UCSD-AML1 (cell line): Measurements from ENCODE around the gene DTNB.

Experiments used
- DNase-seq: peaks from one replicate; lab custom pipeline; 2025; ENCODE audit not compliant: unreplicated experiment; lab: John Stamatoyannopoulos, UW

DTNB gene

GRCh38 chr2:25473758-25474340 lies 199.5 kb downstream of the DTNB start:
- no peak for DNase-seq

DNA sequence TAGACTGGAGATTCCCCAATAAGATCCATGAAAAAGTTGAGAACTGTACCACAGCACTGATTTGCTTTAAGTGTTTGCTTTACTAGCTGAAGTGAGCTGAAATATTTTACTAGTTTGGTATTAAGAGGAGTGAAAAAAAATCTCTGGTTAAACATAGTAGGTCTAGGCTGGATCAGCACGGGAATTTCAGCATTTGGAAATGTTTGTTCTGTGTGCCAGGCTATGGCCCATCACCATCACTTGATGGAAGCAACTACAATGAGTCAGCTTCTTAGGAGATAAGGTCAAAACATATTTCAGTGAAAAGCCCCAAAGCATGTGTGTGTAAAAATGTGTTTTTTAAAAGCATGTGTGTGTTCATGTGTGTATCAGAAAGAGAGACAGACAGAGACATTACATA lies 200.2 kb downstream of the DTNB start:
- DNase-seq: no peak

DNA sequence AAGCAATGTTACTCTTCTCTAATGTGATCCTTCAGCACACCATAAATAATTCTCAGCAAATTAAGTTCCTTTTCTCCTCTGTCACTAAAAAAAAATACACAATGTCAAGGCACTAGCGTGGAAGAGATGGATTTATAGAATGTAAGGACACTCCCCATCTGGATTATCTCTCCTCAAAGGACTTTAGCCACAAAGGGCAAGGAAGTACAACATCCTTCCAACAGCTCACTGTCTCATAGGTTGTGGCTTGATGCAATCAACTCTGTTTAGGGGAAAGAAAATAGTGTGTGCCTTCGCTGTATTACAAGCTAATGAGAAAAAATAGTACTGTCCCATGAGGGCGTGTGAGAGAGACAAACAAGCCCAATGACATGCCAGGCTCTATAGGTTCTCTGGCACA lies 202.6 kb downstream of the DTNB start:
- no peak for DNase-seq

GRCh38 chr2:25467743-25468142 lies 205.6 kb downstream of the DTNB start:
- DNase-seq: no peak

DNA sequence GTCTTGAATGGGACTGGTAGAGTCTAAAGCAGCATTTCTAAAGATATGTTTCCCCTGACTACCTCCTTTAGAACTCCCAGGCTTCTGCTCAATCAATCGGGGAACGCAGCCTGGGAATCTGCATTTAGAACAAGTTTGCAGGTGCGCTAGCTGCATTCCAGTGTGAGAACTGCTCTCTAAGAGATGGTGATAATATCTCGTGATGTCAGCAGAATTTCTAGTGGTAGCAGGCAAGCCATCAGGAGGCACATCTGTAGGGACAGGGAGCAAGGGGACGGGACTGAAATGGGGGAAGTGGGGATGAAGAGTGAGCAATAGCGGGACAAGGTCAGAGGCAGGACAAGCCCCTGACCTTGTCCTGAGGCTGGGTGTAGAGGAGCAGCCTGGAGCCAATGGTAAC lies 211.4 kb downstream of the DTNB start:
- no peak for DNase-seq

GRCh38 chr2:25460261-25460905 lies 213.0 kb downstream of the DTNB start:
- no peak for DNase-seq

- DNase-seq: no peak
Measured at GRCh38 chr2:25454824-25455611, 218.4 kb downstream of the DTNB start.

DNA sequence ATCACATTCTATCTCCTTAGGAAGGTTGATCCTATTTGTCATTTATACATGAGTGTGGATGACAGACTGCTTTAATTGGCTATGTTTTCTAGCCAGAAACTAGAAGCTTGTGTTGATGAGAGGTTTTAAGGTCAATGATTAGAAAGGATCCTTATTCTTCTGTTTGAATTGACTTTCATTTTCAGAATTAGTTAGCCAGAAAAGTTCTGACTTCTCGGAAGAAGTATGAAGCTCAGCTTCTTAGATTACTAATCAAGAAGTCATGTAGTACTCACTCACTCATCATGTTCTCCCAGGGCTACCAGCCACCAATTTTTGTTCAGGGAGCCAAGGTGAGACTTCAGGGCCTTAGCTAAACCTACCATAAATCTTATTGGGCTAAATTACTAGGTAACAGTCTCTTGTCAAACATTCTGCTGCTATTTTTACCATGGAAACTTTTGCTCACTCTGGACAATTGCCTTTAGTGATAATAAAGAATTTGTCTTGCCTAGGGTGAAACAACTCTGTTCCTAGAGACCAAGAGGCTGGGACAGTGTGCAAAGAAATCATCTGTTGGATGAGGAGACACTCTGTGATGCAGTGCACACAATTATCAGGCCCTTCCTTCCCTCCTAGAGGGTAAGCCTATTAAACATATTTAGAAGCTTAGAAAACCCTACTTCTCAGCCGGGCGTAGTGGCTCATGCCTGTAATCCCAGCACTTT lies 220.0 kb downstream of the DTNB start:
- no peak for DNase-seq

GRCh38 chr2:25448808-25449207 lies 224.6 kb downstream of the DTNB start:
- no peak for DNase-seq

DNA sequence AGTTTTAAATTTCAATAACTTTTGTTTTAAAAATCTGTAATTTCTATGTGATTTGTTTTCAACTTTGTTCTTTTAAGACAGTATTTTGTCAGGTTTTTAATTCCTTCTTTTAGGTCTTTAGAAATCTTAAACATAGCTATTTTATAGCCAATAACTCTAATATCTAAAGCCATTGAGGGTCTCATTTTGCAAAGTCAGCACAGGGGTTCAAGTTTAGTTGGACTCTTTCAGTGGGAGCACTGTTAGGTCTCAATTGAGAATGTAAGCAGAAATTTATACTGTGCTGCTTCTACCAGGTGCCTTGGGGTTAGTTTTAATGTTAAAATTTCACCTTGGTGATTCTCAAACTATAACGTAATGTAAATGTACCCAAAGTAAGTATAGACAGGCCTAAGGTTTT lies 226.4 kb downstream of the DTNB start:
- no peak for DNase-seq

GRCh38 chr2:25446122-25446521 lies 227.3 kb downstream of the DTNB start:
- DNase-seq: no peak

GRCh38 chr2:25445464-25445863 lies 227.9 kb downstream of the DTNB start:
- DNase-seq: no peak

- DNase-seq: no peak
Measured at GRCh38 chr2:25444608-25445270, 228.6 kb downstream of the DTNB start.

DNA sequence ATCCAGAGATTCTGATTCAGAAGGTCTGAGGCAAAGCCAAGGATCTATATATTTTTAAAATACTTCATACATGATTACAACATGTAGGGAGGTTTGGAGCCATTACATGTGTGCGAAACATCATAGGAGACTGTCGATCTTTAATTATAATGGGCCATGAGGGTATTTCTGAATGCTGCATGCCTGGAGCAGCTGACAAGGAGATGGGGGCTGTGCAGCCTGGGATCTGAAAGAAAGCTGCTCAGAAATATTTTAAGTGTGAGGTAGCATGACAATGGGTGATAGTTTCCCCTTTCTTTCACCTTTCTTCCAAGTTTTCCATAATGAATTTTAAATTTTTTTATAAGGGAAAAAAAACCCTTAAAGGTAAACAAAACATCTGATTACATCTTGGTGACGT lies 229.6 kb downstream of the DTNB start:
- no peak for DNase-seq

- no peak for DNase-seq
Measured at GRCh38 chr2:25441353-25441752, 232.0 kb downstream of the DTNB start.

DNA sequence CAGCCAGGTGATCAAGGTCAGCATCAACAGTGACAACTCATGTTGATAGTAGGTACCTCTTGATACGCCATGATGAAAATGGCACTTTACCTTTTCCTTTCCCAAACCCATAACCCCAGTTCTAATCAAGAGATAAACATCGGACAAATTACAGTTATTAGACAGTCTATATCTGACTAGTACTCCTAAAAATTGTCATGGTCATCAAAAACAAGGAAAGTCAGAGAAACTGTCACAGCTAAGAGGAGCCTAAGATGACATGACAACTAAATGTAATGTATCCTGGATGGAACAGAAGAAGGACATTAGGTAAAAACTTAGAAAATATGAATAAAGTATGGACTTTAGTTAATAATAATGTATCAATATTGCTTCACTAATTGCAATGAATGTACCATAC lies 234.6 kb downstream of the DTNB start:
- no peak for DNase-seq

DNA sequence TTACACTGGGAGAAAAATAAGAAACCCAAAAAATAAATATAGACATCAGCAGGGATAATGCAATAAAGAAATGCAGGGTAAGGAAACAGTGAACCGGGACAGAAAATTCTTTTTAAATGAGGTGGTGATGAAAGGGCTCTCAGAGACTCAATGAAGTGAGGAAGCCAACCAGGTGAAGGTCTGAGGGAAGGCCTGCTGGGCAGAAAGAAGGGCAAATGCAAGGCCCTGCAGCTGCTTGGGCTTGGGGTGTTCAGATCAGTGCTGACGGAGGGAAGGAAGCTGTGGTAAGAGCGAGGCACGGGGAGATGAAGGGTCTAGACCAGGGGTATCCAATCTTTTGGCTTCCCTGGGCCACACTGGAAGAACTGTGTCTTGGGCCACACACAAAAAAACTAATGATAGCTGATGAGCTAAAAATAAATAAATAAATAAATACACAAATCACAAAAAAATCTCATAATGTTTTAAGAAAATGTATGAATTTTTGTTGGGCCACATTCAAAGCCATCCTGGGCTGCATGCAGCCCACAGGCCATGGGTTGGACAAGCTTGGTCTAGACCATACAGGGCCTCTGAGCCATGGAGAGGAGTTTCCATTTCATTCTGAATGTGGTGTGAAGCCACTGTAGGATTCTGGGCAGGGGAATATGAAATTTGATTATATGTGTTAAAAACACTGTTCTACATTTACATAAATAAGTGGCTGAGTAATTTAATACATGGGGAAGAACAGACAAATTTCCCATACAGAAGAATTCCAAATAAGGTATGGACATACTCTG lies 235.3 kb downstream of the DTNB start:
- no peak for DNase-seq

DNA sequence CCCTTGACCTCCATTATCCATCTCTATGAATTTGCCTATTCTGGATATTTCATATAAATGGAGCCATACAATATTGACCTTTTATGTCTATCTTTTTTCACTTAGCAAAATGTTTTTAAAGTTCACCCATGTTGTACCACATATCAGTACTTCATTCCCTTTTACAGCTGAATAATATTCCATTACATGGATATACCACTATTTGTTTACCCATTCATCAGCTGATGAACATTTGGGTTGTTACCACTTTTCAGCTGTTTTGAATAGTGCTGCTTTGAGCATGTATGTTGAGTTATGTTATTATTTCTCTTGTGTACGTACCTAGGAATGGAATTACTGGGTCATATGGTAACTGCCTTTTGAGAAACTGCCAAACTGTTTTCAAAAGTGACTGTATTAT lies 238.0 kb downstream of the DTNB start:
- no peak for DNase-seq

- no peak for DNase-seq
Measured at GRCh38 chr2:25431604-25432003, 241.8 kb downstream of the DTNB start.

DNA sequence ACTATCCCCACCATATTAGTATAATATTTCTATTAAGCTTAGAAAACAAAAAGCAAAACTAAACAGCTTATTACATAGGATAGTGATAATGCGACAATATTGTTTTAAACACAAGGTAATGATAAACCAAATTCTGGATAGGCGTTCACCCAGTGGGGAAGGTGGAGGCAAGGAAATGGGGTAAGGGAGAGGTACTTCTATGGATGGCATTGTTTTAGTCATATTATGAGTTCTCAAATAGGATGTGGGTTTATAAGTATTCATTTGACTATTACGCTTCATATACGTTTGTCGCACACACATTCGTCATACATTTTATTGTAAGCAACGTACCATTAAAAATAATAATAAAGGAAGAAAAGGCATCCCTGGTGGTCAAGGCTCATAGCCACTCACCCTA lies 242.8 kb downstream of the DTNB start:
- DNase-seq: no peak

GRCh38 chr2:25426326-25426725 lies 247.1 kb downstream of the DTNB start:
- DNase-seq: no peak
